Activated B cell treated with CpG ODN at 0.5 μM for 24 hours (primary cell): ENCODE data around the gene ZMYM3. TPM values are rescaled to one million over a fixed set of nuclear protein-coding genes. Genes with fewer than 3 reads are reported as not detected.

Experiments
- ATAC-seq: fragments of 200-7000 bp; cut with Tn5 transposase; one replicate; pipeline ENCODE4 v1.10.0; 2021; ENCODE audit warnings: low read depth, mild to moderate bottlenecking, moderate library complexity
- CTCF ChIA-PET: fragments of 350-600 bp; sonication (Branson Sonifier 250); formaldehyde crosslinking; loops from one replicate; lab custom pipeline; 2021; ENCODE audit warnings: antibody characterized with exemption; lab: Charles Lee
- POLR2A ChIA-PET: fragments of 350-600 bp; sonication (Branson Sonifier 250); formaldehyde crosslinking; loops from one replicate; lab custom pipeline; 2021; ENCODE audit warnings: antibody characterized with exemption; lab: Charles Lee
- DNase-seq: peaks from one replicate; pipeline ENCODE4 v3.0.0; 2022
- H3K27ac Mint-ChIP-seq: one replicate; pipeline ENCODE4 v1.8.0; 2020; ENCODE audit warnings: mixed read lengths
- H3K27me3 Mint-ChIP-seq: one replicate; pipeline ENCODE4 v1.8.0; 2021; ENCODE audit warnings: mixed read lengths
- H3K36me3 Mint-ChIP-seq: one replicate; pipeline ENCODE4 v1.8.0; 2021; ENCODE audit warnings: low read depth, mixed read lengths
- H3K4me1 Mint-ChIP-seq: one replicate; pipeline ENCODE4 v1.8.0; 2021; ENCODE audit warnings: mixed read lengths
- H3K4me3 Mint-ChIP-seq: one replicate; pipeline ENCODE4 v1.8.0; 2020; ENCODE audit warnings: mild to moderate bottlenecking, mixed read lengths
- H3K9me3 Mint-ChIP-seq: one replicate; pipeline ENCODE4 v1.8.0; 2020; ENCODE audit warnings: mixed read lengths
- CTCF ChIP-seq: fragments of 200-600 bp; IDR thresholded peaks from one replicate; pipeline ENCODE4 v1.8.0; 2022; ENCODE audit warnings: antibody characterized with exemption, mild to moderate bottlenecking
- intact Hi-C: fragments of 100-400 bp; cut with micrococcal nuclease; formaldehyde crosslinking; loops from one replicate; pipeline ENCODE4 v1.15.1; 2024
- total RNA-seq: library from RNA; stranded (reverse); gene quantifications from 2 replicates; pipeline ENCODE4 v1.2.3, GENCODE V29; 2022

The ZMYM3 gene
- total RNA-seq, 1 donor from 2014 or later = 28.2 TPM

- H3K36me3 Mint-ChIP-seq = peaks cover 66% of the 10 kb centered on the region
- no peaks in the 10 kb centered on the region for H3K9me3 Mint-ChIP-seq
- TF ChIP-seq CTCF = no peak
- no peak for ATAC-seq
- H3K4me1 Mint-ChIP-seq = no peaks in the 10 kb centered on the region
- no peak overlapping the region for H3K27ac Mint-ChIP-seq
- DNase-seq = no peak
- no peak overlapping the region for H3K4me3 Mint-ChIP-seq
- H3K27me3 Mint-ChIP-seq = no peaks in the 10 kb centered on the region
- ChIA-PET CTCF (no interaction called here), POLR2A (no interaction called here)
- intact Hi-C loops = no loop called here
Observed at GRCh38 chrX:71241301-71241700, 12.6 kb downstream of the ZMYM3 start.

- no peak for ATAC-seq
- intact Hi-C loops = no loop called here
- POLR2A ChIA-PET = interaction anchor here (0.6 kb wide), 1 partner anchor 177 kb away, joined by 12 read pairs; no protein-coding TSS in a partner anchor
- Mint-ChIP-seq H3K27ac (no peak overlapping the region), H3K27me3 (no peaks in the 10 kb centered on the region), H3K4me3 (no peak overlapping the region), H3K36me3 (peaks cover 53% of the 10 kb centered on the region), H3K4me1 (no peaks in the 10 kb centered on the region), H3K9me3 (no peaks in the 10 kb centered on the region)
- TF ChIP-seq CTCF = no peak
- DNase-seq = no peak
- CTCF ChIA-PET = no interaction called here
Observed at GRCh38 chrX:71239781-71240180, 14.2 kb downstream of the ZMYM3 start.

GRCh38 chrX:71236836-71237235, 17.1 kb downstream of the ZMYM3 start:
- Mint-ChIP-seq H3K27me3 (no peaks in the 10 kb centered on the region), H3K4me3 (no peak overlapping the region), H3K36me3 (peaks cover 24% of the 10 kb centered on the region), H3K9me3 (no peaks in the 10 kb centered on the region), H3K27ac (no peak overlapping the region), H3K4me1 (no peaks in the 10 kb centered on the region)
- intact Hi-C loops = no loop called here
- DNase-seq = no peak
- ATAC-seq = no peak
- ChIA-PET POLR2A (no interaction called here), CTCF (no interaction called here)
- TF ChIP-seq CTCF = no peak

GRCh38 chrX:71235482-71235881, 18.5 kb downstream of the ZMYM3 start:
- ChIA-PET POLR2A (no interaction called here), CTCF (no interaction called here)
- no peak overlapping the region for H3K27ac Mint-ChIP-seq
- H3K4me3 Mint-ChIP-seq = no peak overlapping the region
- intact Hi-C loops = no loop called here
- no peak for TF ChIP-seq CTCF
- H3K36me3 Mint-ChIP-seq = peaks cover 10% of the 10 kb centered on the region
- H3K27me3 Mint-ChIP-seq = no peaks in the 10 kb centered on the region
- no peak for DNase-seq
- no peaks in the 10 kb centered on the region for H3K9me3 Mint-ChIP-seq
- ATAC-seq = no peak
- H3K4me1 Mint-ChIP-seq = no peaks in the 10 kb centered on the region

- intact Hi-C loops = no loop called here
- no peak overlapping the region for H3K27ac Mint-ChIP-seq
- ATAC-seq (no peak), DNase-seq (no peak)
- POLR2A ChIA-PET = no interaction called here
- H3K4me1 Mint-ChIP-seq = no peaks in the 10 kb centered on the region
- TF ChIP-seq CTCF = no peak
- CTCF ChIA-PET = no interaction called here
- H3K27me3 Mint-ChIP-seq = peaks cover 1% of the 10 kb centered on the region
- H3K36me3 Mint-ChIP-seq = no peaks in the 10 kb centered on the region
- no peaks in the 10 kb centered on the region for H3K9me3 Mint-ChIP-seq
- H3K4me3 Mint-ChIP-seq = no peak overlapping the region
Observed at GRCh38 chrX:71228063-71228642, 25.8 kb downstream of the ZMYM3 start.
